Measurements from ENCODE around the gene CANX. TPM values are rescaled to one million over a fixed set of nuclear protein-coding genes. Genes with fewer than 3 reads are reported as not detected.
"Not testable (repeated sequence)": the region's sequence is repeated elsewhere in the genome, so short reads cannot be mapped to it uniquely, and the experiment has no call there.

The CANX gene
- total RNA-seq, 1 donor from 2014 or later, result 514 TPM

DNA sequence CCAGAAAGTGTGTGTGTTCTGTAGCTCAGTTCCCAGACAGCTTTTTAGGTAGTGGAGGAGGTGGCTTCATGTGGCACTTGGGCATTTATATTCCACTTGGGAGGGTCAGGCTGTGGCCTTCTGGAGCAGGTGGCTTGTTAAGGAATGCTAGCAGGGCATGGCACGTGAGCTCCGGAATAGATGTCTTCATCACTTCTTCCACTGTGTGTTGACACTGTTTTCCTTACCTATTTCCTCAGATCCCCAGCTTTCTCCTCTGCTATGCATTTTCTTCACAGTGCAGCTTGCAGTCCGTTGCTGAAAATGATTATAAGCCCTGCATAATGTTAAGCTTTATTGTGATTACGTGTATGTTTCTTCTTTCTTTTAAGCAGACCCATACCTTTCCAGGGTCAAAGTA is 30.5 kb downstream of the CANX start:
- intact Hi-C loops (cut with micrococcal nuclease), result no loop called here
- H3K27ac Mint-ChIP-seq, result peak overlapping the region; percentile 34
- no peak overlapping the region for H3K4me3 Mint-ChIP-seq
- no peaks in the 10 kb centered on the region for H3K27me3 Mint-ChIP-seq
- no peak for DNase-seq
- H3K36me3 Mint-ChIP-seq (ENCODE audit: low read depth), result peaks cover 63% of the 10 kb centered on the region
- no peaks in the 10 kb centered on the region for H3K9me3 Mint-ChIP-seq
- peaks cover 24% of the 10 kb centered on the region for H3K4me1 Mint-ChIP-seq

DNA sequence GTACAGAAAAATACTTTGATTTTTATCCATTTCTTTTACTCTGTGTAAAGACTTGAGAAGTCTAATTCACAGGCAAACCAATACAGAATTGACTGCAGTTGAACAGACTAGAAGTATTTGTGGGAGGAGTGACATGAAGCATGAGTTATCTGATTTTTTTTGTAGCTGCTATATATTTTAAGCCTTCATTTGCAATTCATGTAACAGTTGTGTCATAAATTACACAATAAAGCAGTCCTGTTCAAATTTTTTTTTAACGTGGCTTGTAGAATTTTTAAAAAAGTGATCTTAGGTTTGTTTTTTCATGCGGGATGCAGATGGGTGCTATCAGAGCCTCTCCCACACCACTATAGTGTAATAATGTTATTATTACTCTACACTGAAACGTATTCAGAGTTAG is 31.0 kb downstream of the CANX start:
- no peak for DNase-seq
- Mint-ChIP-seq H3K4me3 (no peak overlapping the region), H3K9me3 (no peaks in the 10 kb centered on the region), H3K36me3 (ENCODE audit: low read depth) (peaks cover 64% of the 10 kb centered on the region), H3K4me1 (peaks cover 26% of the 10 kb centered on the region), H3K27me3 (no peaks in the 10 kb centered on the region), H3K27ac (no peak overlapping the region)
- intact Hi-C loops (cut with micrococcal nuclease), result no loop called here

DNA sequence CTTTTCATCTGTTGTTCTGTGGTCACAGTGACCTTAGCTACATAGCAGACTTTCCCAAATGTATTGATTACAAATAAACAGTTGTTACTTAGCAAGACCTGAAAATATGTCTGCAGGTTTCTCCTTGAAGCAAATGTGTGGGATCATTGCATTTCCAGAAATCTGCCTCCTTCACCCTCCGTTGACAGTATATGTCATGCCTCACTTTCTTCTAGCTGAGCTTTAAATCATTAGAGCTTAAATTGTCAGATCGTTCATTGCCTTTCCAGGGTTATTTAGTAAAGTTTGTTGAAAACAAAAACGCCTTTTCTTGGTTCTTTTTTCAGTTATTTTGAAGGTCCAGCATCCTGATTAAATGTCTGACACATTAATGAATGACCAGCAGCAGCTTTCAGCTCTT is 31.6 kb downstream of the CANX start:
- H3K4me3 Mint-ChIP-seq, result no peak overlapping the region
- no peak for DNase-seq
- H3K4me1 Mint-ChIP-seq, result peaks cover 27% of the 10 kb centered on the region
- peaks cover 65% of the 10 kb centered on the region for H3K36me3 Mint-ChIP-seq (ENCODE audit: low read depth)
- intact Hi-C loops (cut with micrococcal nuclease), result no loop called here
- no peaks in the 10 kb centered on the region for H3K27me3 Mint-ChIP-seq
- H3K27ac Mint-ChIP-seq, result peak overlapping the region; percentile 62
- H3K9me3 Mint-ChIP-seq, result no peaks in the 10 kb centered on the region

DNA sequence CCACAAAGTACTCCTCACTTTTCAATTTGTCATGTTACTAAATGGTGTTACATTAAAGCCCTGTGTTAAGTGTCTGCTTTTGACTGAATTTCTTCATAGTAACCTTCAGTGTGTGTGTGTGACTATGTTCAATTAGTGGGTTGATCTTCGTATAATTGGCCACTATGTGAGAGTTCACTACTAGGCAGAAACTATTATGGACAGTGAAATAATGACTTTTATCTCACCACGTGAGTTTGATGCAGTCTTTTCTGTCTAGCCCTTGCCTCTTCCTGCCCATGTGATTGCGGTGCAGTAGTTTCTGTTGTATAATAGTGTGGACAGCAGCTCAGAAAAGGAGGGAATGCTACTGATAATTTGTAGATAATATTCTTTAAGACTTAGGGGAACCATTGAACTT is 32.1 kb downstream of the CANX start:
- no peak for DNase-seq
- Mint-ChIP-seq H3K4me3 (no peak overlapping the region), H3K36me3 (ENCODE audit: low read depth) (peaks cover 63% of the 10 kb centered on the region), H3K4me1 (peaks cover 28% of the 10 kb centered on the region), H3K27me3 (no peaks in the 10 kb centered on the region), H3K27ac (peak overlapping the region; percentile 62), H3K9me3 (no peaks in the 10 kb centered on the region)
- intact Hi-C loops (cut with micrococcal nuclease), result no loop called here

DNA sequence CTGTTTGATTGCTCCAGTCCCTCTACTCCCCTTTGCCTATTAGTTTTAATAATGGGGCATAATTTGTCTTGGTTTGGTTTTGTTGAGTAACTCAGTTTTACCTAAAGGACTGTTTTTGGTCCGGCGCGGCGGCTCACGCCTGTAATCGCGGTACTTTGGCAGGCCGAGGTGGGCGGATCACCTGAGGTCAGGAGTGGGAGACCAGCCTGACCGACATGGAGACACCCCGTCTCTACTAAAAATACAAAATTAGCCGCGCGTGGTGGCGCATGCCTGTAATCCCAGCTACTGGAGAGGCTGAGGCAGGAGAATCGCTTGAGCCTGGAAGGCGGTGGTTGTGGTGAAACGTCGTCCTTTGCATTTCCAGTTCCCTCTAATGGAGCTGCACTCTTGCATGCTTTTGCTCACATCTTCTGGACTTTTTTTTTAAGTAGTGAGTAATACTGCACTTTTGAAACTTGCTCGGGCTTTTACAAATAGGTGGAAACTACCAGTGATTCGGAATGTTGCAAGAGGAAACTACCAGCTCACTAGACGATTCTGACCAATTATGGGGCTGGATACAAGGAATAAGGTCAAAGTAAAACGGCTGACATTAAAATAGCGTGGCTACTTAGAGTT is 33.1 kb downstream of the CANX start:
- H3K36me3 Mint-ChIP-seq (ENCODE audit: low read depth), result peaks cover 54% of the 10 kb centered on the region
- no peaks in the 10 kb centered on the region for H3K27me3 Mint-ChIP-seq
- H3K4me1 Mint-ChIP-seq, result peaks cover 32% of the 10 kb centered on the region
- peak overlapping the region; percentile 83 for H3K4me3 Mint-ChIP-seq
- peak overlapping the region; percentile 91 for H3K27ac Mint-ChIP-seq
- DNase-seq, result no peak
- no peaks in the 10 kb centered on the region for H3K9me3 Mint-ChIP-seq
- intact Hi-C loops (cut with micrococcal nuclease), result loop anchor here (1.0 to 2.0 kb wide), 6 partner anchors 31 to 109 kb away; partner anchors contain the start of genes CANX, HNRNPH1 and SQSTM1

DNA sequence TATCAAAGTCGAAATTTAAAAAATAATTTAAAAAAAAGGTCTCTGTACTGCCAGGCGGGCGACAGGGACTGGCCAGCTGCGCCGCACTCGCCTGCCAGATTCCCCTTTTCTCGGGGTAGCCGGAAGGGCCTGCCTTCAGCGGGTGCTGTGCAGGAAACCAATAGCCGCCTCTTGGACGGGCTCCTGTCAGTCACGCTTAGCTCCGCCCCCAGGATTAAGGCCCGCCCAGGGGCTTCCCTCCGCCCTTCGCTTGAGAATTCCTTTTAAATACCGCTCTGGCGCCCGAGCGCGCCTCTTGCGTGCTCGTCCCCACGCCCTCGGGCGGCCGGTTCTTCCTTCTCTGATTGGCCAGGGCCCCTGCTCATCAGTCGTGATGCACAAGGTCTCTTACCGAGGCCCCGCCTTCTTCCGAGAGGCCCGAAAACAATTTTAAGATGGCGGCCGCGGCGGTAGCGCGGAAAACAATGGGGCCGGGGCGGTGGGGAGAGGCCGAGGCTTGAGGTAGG is 33.7 kb downstream of the CANX start, which contains the start of gene MAML1:
Gene MAML1, plus strand, starts transcription at position 411 of the 506 bp plus-strand sequence. CDS start 291 bp downstream, outside the sequence.
- Mint-ChIP-seq H3K27ac (peak within 1 kb of the TSS; percentile 91), H3K4me1 (peaks cover 31% of the 10 kb centered on the region)
- DNase-seq, result peak; percentile 100

DNA sequence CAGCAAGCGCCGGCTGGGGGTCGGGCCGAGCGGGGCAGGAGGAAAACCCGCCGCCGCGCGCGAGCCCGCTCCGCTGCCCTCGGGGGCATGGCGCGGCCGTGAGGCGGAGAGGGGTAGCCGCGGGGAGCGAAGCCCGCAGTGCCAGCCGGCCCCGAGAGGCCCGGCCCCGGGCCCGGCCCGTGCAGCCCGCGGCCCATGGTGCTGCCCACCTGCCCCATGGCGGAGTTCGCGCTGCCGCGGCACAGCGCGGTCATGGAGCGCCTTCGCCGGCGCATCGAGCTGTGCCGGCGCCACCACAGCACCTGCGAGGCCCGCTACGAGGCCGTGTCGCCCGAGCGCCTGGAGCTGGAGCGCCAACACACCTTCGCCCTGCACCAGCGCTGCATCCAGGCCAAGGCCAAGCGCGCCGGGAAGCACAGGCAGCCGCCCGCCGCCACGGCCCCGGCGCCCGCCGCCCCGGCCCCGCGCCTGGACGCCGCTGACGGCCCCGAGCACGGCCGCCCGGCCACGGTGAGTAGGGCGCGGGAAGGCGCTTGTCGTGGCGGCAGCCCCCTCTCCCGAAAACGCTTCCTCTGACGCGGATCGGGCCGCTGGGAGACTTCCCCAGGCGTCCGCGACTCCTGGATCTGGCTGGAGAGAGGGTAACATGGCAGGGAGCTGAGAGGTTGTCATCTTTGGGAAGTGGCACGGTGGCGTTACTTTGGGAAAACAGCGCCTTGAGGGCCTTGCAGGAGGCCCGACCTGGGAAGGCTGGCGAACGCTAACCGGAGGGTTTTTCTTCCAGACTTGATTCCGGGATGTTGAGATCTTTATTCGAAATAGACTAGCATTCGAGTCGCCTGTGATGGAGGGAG is 34.4 kb downstream of the CANX start:
- peaks cover 48% of the 10 kb centered on the region for H3K36me3 Mint-ChIP-seq (ENCODE audit: low read depth)
- H3K4me1 Mint-ChIP-seq, result peaks cover 32% of the 10 kb centered on the region
- H3K9me3 Mint-ChIP-seq, result no peaks in the 10 kb centered on the region
- H3K27ac Mint-ChIP-seq, result peak overlapping the region; percentile 91
- intact Hi-C loops (cut with micrococcal nuclease), result loop anchor here (1.0 to 2.0 kb wide), 6 partner anchors 30 to 110 kb away; partner anchors contain the start of genes CANX, HNRNPH1 and SQSTM1
- H3K27me3 Mint-ChIP-seq, result no peaks in the 10 kb centered on the region
- peak overlapping the region; percentile 96 for H3K4me3 Mint-ChIP-seq
- peak; percentile 85 for DNase-seq

More for the DNA sequence above, 33.7 kb downstream of the CANX start, which contains the start of gene MAML1:
- intact Hi-C loops (cut with micrococcal nuclease), result loop anchor here (1.0 to 2.0 kb wide), 6 partner anchors 30 to 109 kb away; partner anchors contain the start of genes CANX, HNRNPH1 and SQSTM1
- H3K27me3 Mint-ChIP-seq, result no peaks in the 10 kb centered on the region
- H3K4me3 Mint-ChIP-seq, result peak within 1 kb of the TSS; percentile 96
- H3K36me3 Mint-ChIP-seq (ENCODE audit: low read depth), result peaks cover 52% of the 10 kb centered on the region
- H3K9me3 Mint-ChIP-seq, result no peaks in the 10 kb centered on the region

DNA sequence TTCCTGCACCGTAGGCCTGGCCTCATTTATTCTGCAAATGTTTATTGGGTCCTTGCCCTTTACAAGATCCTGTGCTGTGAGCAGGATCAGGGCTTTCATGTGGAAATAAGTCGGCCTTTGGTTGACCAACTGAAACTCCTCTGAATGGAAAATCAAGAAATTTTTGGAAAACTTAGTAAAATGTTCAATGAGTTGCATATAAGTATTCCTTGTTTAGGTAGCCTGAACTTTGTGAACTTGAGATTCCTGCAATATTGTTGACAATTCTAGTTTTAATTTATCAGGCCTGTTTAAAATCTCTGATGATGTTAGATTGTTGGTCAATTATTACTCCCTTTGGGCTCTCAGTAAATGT is 35.0 kb downstream of the CANX start:
- H3K9me3 Mint-ChIP-seq, result no peaks in the 10 kb centered on the region
- no peaks in the 10 kb centered on the region for H3K27me3 Mint-ChIP-seq
- peaks cover 50% of the 10 kb centered on the region for H3K36me3 Mint-ChIP-seq (ENCODE audit: low read depth)
- peaks cover 38% of the 10 kb centered on the region for H3K4me1 Mint-ChIP-seq
- H3K27ac Mint-ChIP-seq, result peak overlapping the region; percentile 91
- intact Hi-C loops (cut with micrococcal nuclease), result loop anchor here (2.0 kb wide), 3 partner anchors 29 to 183 kb away; partner anchors contain the start of gene RUFY1
- DNase-seq, result no peak
- H3K4me3 Mint-ChIP-seq, result peak overlapping the region; percentile 96

DNA sequence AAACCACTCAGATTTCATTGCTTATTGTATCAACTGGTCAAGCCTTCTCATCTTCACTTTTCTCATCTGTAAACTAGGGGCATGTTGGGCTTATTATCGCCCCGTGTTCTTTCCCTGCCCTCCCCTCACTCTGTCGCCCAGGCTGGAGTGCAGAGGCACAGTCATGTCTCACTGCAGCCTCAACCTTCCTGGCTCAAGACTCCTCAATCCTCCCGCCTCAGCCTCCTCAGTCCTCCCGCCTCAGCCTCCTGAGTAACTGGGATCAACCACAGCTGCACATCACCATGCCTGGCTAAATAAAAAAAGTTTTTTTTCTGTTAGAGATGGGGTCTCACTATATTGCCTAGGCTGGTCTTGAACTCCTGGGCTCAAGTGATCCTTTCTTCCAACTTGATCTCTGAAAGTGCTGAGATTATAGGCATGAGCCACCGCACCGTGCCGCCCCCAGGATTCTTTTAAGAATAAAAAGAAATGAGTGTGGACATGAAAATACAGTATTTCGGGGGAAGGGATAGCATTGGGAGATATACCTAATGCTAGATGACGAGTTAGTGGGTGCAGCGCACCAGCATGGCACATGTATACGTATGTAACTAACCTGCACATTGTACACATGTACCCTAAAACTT is 35.9 kb downstream of the CANX start:
- no peaks in the 10 kb centered on the region for H3K27me3 Mint-ChIP-seq
- no peak for DNase-seq
- H3K4me3 Mint-ChIP-seq, result peak overlapping the region; percentile 96
- H3K4me1 Mint-ChIP-seq, result peaks cover 40% of the 10 kb centered on the region
- peak overlapping the region; percentile 31 for H3K27ac Mint-ChIP-seq
- H3K36me3 Mint-ChIP-seq (ENCODE audit: low read depth), result peaks cover 49% of the 10 kb centered on the region
- H3K9me3 Mint-ChIP-seq, result no peaks in the 10 kb centered on the region
- intact Hi-C loops (cut with micrococcal nuclease), result loop anchor here (2.0 kb wide), 1 partner anchor 184 kb away; the partner anchor contains the start of gene RUFY1

DNA sequence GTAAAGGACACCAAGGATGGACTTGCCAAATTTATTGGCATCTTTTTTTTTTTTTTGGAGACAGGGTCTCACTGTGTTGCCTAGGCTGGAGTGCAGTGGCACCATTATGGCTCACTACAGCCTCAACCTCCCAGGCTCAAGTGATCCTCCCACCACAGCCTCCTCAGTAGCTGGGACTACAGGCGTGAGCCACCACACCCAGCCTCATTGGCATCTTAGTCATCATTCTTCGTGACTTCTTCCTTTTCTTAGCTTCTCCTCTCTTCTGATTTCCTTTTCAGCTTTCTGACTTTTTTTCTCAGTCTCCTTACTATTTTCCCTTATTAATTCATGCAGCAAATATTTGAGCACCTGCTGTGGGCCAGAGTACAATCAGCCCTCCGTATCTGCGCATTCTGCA is 40.0 kb downstream of the CANX start:
- Mint-ChIP-seq H3K27ac (peak overlapping the region; percentile 12), H3K9me3 (no peaks in the 10 kb centered on the region), H3K4me1 (peaks cover 35% of the 10 kb centered on the region), H3K4me3 (no peak overlapping the region), H3K36me3 (ENCODE audit: low read depth) (peaks cover 38% of the 10 kb centered on the region), H3K27me3 (no peaks in the 10 kb centered on the region)
- no peak for DNase-seq
- intact Hi-C loops (cut with micrococcal nuclease), result no loop called here

DNA sequence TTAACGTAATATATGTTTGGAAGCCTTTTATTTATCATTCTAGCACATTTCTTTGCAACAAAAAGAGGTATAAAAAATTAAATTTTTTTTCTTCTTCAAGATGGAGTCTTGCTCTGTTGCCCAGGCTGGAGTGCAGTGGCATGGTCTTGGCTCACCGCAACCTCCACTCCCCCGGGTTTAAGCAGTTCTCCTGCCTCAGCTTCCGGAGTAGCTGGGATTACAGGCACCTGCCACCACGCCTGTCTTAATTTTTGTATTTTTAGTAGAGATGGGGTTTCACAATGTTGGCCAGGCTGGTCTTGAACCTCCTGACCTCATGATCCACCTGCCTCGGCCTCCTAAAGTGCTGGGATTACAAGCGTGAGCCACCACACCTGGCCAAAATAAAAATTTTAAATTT is 45.3 kb downstream of the CANX start:
- H3K4me1 Mint-ChIP-seq, result peaks cover 15% of the 10 kb centered on the region
- H3K27me3 Mint-ChIP-seq; H3K4me3 Mint-ChIP-seq; H3K9me3 Mint-ChIP-seq; intact Hi-C loops (cut with micrococcal nuclease); DNase-seq; H3K27ac Mint-ChIP-seq: not testable (repeated sequence)
- H3K36me3 Mint-ChIP-seq (ENCODE audit: low read depth), result peaks cover 23% of the 10 kb centered on the region

DNA sequence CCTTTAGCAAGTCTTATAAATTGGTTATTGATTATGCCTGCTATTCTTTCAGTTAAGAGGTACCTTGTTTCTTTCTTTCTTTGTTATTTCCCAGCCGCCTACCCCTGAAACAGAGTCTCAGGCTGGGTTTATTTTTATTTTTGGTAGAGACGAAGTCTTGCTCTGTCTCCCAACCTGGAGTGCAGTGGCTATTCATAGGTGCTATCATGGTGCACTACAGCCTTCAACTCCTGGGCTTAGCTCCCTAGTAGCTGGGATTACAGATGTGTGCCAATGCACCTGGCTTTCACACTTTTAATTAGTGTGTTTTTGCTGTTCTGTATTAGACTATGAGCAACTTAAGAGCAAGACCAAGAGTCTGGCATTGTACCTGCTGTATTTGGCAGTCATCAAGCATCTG is 48.1 kb downstream of the CANX start:
- Mint-ChIP-seq H3K4me1 (peaks cover 7% of the 10 kb centered on the region), H3K36me3 (ENCODE audit: low read depth) (peaks cover 16% of the 10 kb centered on the region), H3K27me3 (no peaks in the 10 kb centered on the region), H3K9me3 (no peaks in the 10 kb centered on the region), H3K27ac (no peak overlapping the region), H3K4me3 (no peak overlapping the region)
- intact Hi-C loops (cut with micrococcal nuclease), result no loop called here
- no peak for DNase-seq

DNA sequence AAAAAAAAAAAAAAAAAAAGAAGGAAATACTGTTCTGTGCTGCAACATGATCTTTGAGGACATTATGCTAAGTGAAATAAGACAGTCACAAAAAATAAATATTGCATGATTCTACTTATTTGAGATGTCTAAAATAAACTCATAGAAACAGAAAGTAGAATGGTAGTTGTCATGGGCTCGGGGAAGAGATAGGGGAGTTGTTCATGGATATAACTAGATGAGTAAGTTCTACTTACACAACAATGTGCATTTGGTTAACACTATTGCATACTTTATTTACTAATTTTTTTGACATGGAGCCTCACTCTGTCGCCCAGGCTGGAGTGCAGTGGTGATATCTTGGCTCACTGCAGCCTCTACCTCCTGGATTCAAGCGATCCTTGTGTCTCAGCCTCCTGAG is 49.0 kb downstream of the CANX start:
- H3K4me3 Mint-ChIP-seq, result no peak overlapping the region
- H3K36me3 Mint-ChIP-seq (ENCODE audit: low read depth), result peaks cover 16% of the 10 kb centered on the region
- no peaks in the 10 kb centered on the region for H3K9me3 Mint-ChIP-seq
- H3K27ac Mint-ChIP-seq, result peak overlapping the region; percentile 52
- no peak for DNase-seq
- H3K4me1 Mint-ChIP-seq, result peaks cover 8% of the 10 kb centered on the region
- no peaks in the 10 kb centered on the region for H3K27me3 Mint-ChIP-seq
- intact Hi-C loops (cut with micrococcal nuclease), result no loop called here
